Neuronal stem cell (in vitro differentiated cells): Measurements from ENCODE around the gene FMNL3.

Source experiments
- DNase-seq: peaks from one replicate; pipeline ENCODE4 v3.0.0-alpha.2; 2013; ENCODE audit warnings: low spot score
- H2AFZ ChIP-seq: one replicate; pipeline ENCODE4 v1.6.1; 2013; ENCODE audit warnings: mild to moderate bottlenecking, low read length, inconsistent platforms
- H2AK5ac ChIP-seq: 2 replicates; pipeline ENCODE4 v1.6.1; 2013; ENCODE audit warnings: low read depth, mild to moderate bottlenecking, inconsistent platforms, low read length, moderate library complexity, mixed read lengths
- H2BK120ac ChIP-seq: 2 replicates; pipeline ENCODE4 v1.6.1; 2013; ENCODE audit warnings: low read depth, mild to moderate bottlenecking, inconsistent platforms, low read length, moderate library complexity, mixed read lengths
- H2BK12ac ChIP-seq: one replicate; pipeline ENCODE4 v1.6.1; 2013; ENCODE audit warnings: low read length, inconsistent platforms
- H2BK15ac ChIP-seq: 2 replicates; pipeline ENCODE4 v1.6.1; 2013; ENCODE audit warnings: mild to moderate bottlenecking, low read length, inconsistent platforms, mixed read lengths
- H2BK5ac ChIP-seq: one replicate; pipeline ENCODE4 v1.6.1; 2013; ENCODE audit warnings: inconsistent platforms, mild to moderate bottlenecking, low read length, moderate library complexity
- H3K14ac ChIP-seq: one replicate; pipeline ENCODE4 v1.6.1; 2013; ENCODE audit warnings: low read length, inconsistent platforms
- H3K18ac ChIP-seq: 2 replicates; pipeline ENCODE4 v1.6.1; 2013; ENCODE audit warnings: low read length, inconsistent platforms
- H3K23ac ChIP-seq: 2 replicates; pipeline ENCODE4 v1.6.1; 2013; ENCODE audit warnings: low read depth, mild to moderate bottlenecking, mixed read lengths, low read length, inconsistent platforms; ENCODE audit not compliant: poor library complexity
- H3K27ac ChIP-seq: replicated peaks from 3 replicates; pipeline ENCODE4 v1.5.1; 2013; ENCODE audit warnings: low read length, inconsistent platforms
- H3K27me3 ChIP-seq, 3 experiments: 2 replicates each; pipeline ENCODE4 v1.6.1; 2013; ENCODE audit warnings: low read length in 3 of 3, mild to moderate bottlenecking in 2 of 3, inconsistent platforms in 1 of 3, low read depth in 1 of 3, mixed read lengths in 1 of 3, moderate library complexity in 1 of 3; ENCODE audit not compliant: control insufficient read depth in 3 of 3, insufficient read depth in 3 of 3
- H3K36me3 ChIP-seq, 2 donors: replicated peaks in 1 of 2; 2 replicates each; pipeline ENCODE4 v1.6.1; 2013; ENCODE audit warnings: low read length in 2 of 2; ENCODE audit not compliant: control insufficient read depth in 2 of 2, insufficient read depth in 2 of 2
- H3K4ac ChIP-seq: 2 replicates; pipeline ENCODE4 v1.6.1; 2013; ENCODE audit warnings: inconsistent platforms, mild to moderate bottlenecking, low read length, moderate library complexity
- H3K4me1 ChIP-seq, 2 donors: 1 replicate in 1 of 2; 2 replicates in 1 of 2; pipeline ENCODE4 v1.6.1; 2013; ENCODE audit warnings: low read length in 2 of 2, low read depth in 1 of 2; ENCODE audit not compliant: control insufficient read depth in 2 of 2, insufficient read depth in 1 of 2
- H3K4me2 ChIP-seq: one replicate; pipeline ENCODE4 v1.6.1; 2013; ENCODE audit warnings: mild to moderate bottlenecking, low read length, inconsistent platforms; ENCODE audit not compliant: insufficient read depth, poor library complexity, severe bottlenecking
- H3K4me3 ChIP-seq, 2 donors: 2 replicates each; pipeline ENCODE4 v1.5.1; 2013; ENCODE audit warnings: low read length in 2 of 2, mild to moderate bottlenecking in 2 of 2, inconsistent platforms in 1 of 2, moderate library complexity in 1 of 2
- H3K79me1 ChIP-seq: one replicate; pipeline ENCODE4 v1.6.1; 2013; ENCODE audit warnings: low read depth, mild to moderate bottlenecking, inconsistent platforms, low read length, moderate library complexity
- H3K9ac ChIP-seq: one replicate; pipeline ENCODE4 v1.6.1; 2013; ENCODE audit warnings: mild to moderate bottlenecking, low read depth, low read length, inconsistent platforms; ENCODE audit not compliant: poor library complexity
- H3K9me3 ChIP-seq, 2 donors: replicated peaks in 1 of 2; 2 replicates each; pipeline versions ENCODE3 to v1.6.1; 2013; ENCODE audit warnings: low read length in 2 of 2, mild to moderate bottlenecking in 2 of 2, inconsistent platforms in 1 of 2, low read depth in 1 of 2, mixed read lengths in 1 of 2, moderate library complexity in 1 of 2; ENCODE audit not compliant: control insufficient read depth in 2 of 2, insufficient read depth in 1 of 2
- H4K8ac ChIP-seq: one replicate; pipeline ENCODE4 v1.6.1; 2013; ENCODE audit warnings: low read depth, mild to moderate bottlenecking, inconsistent platforms, low read length, moderate library complexity
- H4K91ac ChIP-seq: one replicate; pipeline ENCODE4 v1.6.1; 2013; ENCODE audit warnings: low read length, low read depth, mild to moderate bottlenecking, inconsistent platforms; ENCODE audit not compliant: poor library complexity
- WGBS, 2 donors: extraction: QIAGEN DNeasy Blood & Tissue Kit; methylation state at CpG; one replicate each; pipeline ENCODE4 v1.1.7; 2013; ENCODE audit warnings: missing lambda C conversion rate in 2 of 2, mixed read lengths in 1 of 2; ENCODE audit not compliant: insufficient read length in 2 of 2, insufficient replicate concordance in 1 of 2; ENCODE audit errors: extremely low coverage in 2 of 2; 5-methylcytosine and 5-hydroxymethylcytosine counted together

FMNL3 gene

GRCh38 chr12:49667325-49668090, 39.7 kb downstream of the FMNL3 start:
- DNase-seq = no peak
- no peak overlapping the region for H3K9ac ChIP-seq
- no peak overlapping the region for H3K18ac ChIP-seq
- no peak overlapping the region for H4K8ac ChIP-seq
- no CpG with 5 or more reads among the region's 2 CpGs for WGBS, 2 donors
- H2BK120ac ChIP-seq = no peak overlapping the region
- H3K27ac ChIP-seq = no peak overlapping the region
- no peak overlapping the region for H2BK15ac ChIP-seq
- peaks cover 3 to 10% of the 10 kb centered on the region in 2 donors for H3K4me1 ChIP-seq
- H4K91ac ChIP-seq = no peak overlapping the region
- H3K4me2 ChIP-seq = no peak overlapping the region
- no peak overlapping the region for H3K14ac ChIP-seq
- no peak overlapping the region for H2AK5ac ChIP-seq
- no peaks in the 10 kb centered on the region for H3K27me3 ChIP-seq
- peaks cover 0 to 1% of the 10 kb centered on the region in 2 donors for H3K9me3 ChIP-seq
- no peak overlapping the region for H2BK12ac ChIP-seq
- no peak overlapping the region for H2AFZ ChIP-seq
- H3K23ac ChIP-seq = no peak overlapping the region
- no peak overlapping the region for H3K4ac ChIP-seq
- peaks cover 0 to 11% of the 10 kb centered on the region in 2 donors for H3K36me3 ChIP-seq
- H2BK5ac ChIP-seq = no peak overlapping the region
- H3K79me1 ChIP-seq = no peaks in the 10 kb centered on the region
- H3K4me3 ChIP-seq = no peak overlapping the region

DNA sequence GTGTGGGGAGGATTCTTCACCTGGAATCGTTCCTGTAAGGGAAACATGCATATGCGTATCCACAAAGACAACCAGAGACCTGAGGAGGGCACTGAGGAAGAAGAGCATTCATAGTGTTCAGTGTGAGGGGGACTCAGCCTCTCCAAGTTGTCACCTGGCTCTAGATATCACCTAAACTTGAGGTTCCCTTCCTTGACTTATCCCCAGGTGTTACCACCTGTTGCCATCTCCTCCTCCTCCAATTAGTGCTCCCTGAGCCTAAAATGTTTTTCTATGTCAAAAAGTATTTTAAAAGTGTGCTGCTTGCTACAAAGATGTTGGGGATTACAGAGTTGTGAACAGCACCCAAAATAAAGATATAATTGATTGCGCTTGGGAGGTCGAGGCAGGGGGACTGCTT, 41.0 kb downstream of the FMNL3 start:
- Histone ChIP-seq H3K14ac (no peak overlapping the region), H3K36me3 (peaks cover 0 to 24% of the 10 kb centered on the region in 2 donors)
- WGBS, 2 donors = no CpG with 5 or more reads among the region's 4 CpGs

DNA sequence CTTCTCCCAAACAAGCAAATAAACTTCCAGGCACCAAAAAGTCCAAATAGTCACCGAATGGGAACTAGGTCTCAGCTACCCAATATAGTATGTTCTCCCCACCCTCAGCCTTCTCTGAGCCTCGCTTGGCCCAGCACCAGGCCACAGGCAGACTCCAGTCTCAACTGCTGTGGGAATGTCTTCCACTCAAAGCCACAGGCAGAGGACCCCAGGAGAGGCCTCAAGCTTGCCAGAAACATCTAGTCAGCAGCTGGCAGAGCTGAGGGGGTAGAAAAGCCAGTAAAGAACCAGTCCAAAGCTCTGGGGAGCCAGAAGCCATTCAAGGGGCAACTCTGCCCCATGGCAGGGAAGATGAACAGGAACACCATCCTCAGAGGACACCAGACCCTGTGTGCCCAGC, 41.8 kb downstream of the FMNL3 start:
- H3K14ac ChIP-seq = no peak overlapping the region
- no peak overlapping the region for H2BK120ac ChIP-seq
- no peak overlapping the region for H2AK5ac ChIP-seq
- no peak overlapping the region for H3K9ac ChIP-seq
- no peaks in the 10 kb centered on the region for H3K27me3 ChIP-seq
- H4K91ac ChIP-seq = no peak overlapping the region
- no peak overlapping the region for H3K27ac ChIP-seq
- H3K4ac ChIP-seq = no peak overlapping the region
- H2AFZ ChIP-seq = no peak overlapping the region
- H2BK12ac ChIP-seq = no peak overlapping the region
- no peak overlapping the region for H3K23ac ChIP-seq
- H3K79me1 ChIP-seq = no peaks in the 10 kb centered on the region
- H4K8ac ChIP-seq = no peak overlapping the region
- H3K4me1 ChIP-seq = peaks cover 2 to 14% of the 10 kb centered on the region in 2 donors
- no peak for DNase-seq
- no peak overlapping the region for H3K18ac ChIP-seq
- H3K36me3 ChIP-seq = peaks cover 0 to 32% of the 10 kb centered on the region in 2 donors
- peaks cover 0 to 1% of the 10 kb centered on the region in 2 donors for H3K9me3 ChIP-seq
- H3K4me3 ChIP-seq = no peak overlapping the region
- H3K4me2 ChIP-seq = no peak overlapping the region
- H2BK5ac ChIP-seq = no peak overlapping the region
- H2BK15ac ChIP-seq = no peak overlapping the region
- WGBS, 2 donors = no CpG with 5 or more reads among the region's 2 CpGs

More for the DNA sequence above, 41.0 kb downstream of the FMNL3 start:
- Histone ChIP-seq H4K91ac (no peak overlapping the region), H3K4me3 (no peak overlapping the region), H3K4me2 (no peak overlapping the region), H2AK5ac (no peak overlapping the region), H2AFZ (no peak overlapping the region), H3K23ac (no peak overlapping the region), H3K27me3 (no peaks in the 10 kb centered on the region), H3K4ac (no peak overlapping the region), H3K9me3 (peaks cover 0 to 1% of the 10 kb centered on the region in 2 donors), H3K4me1 (peaks cover 2 to 14% of the 10 kb centered on the region in 2 donors), H2BK5ac (no peak overlapping the region), H3K18ac (no peak overlapping the region), H2BK12ac (no peak overlapping the region), H3K9ac (no peak overlapping the region), H3K27ac (no peak overlapping the region), H3K79me1 (no peaks in the 10 kb centered on the region), H4K8ac (no peak overlapping the region), H2BK15ac (no peak overlapping the region), H2BK120ac (no peak overlapping the region)
- no peak for DNase-seq

DNA sequence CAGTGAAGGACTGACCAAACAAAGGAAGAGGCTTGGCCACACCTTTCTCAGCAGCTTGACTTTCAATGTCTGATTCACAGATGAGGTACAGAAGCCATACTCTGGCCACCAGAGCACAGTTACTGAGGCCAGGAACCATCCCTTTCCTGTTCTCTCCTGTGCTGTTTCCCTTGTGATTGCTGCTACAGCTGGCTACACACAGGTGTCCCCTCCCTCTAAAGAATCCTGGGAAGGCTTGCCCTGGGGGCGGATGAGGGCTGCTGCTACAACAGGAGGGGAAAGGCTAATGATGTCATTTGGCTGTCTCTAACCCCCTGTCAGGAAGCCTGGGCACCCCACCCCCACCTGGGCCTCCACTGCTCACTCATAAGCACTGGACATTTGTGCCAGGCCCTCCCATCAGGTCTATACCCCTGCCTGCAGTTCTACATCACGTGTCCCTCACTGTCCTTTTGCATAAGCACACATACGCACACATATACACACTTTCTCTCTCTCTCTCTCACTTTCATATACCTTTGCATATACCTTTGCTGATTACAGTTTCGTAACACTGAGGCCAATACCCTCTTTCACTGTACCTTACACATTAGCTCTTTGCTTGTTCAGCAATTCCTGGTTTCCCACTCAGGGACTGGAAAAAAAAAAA, 42.5 kb downstream of the FMNL3 start:
- Histone ChIP-seq H3K4me1 (peaks cover 2 to 14% of the 10 kb centered on the region in 2 donors), H2BK15ac (no peak overlapping the region), H2BK5ac (no peak overlapping the region), H3K36me3 (peaks cover 2 to 37% of the 10 kb centered on the region in 2 donors), H3K4me3 (no peak overlapping the region), H3K23ac (no peak overlapping the region), H3K27ac (no peak overlapping the region), H2BK12ac (no peak overlapping the region), H3K79me1 (no peaks in the 10 kb centered on the region), H3K14ac (no peak overlapping the region), H3K4ac (no peak overlapping the region), H2BK120ac (no peak overlapping the region), H3K27me3 (no peaks in the 10 kb centered on the region), H3K9ac (no peak overlapping the region), H3K4me2 (no peak overlapping the region), H3K9me3 (peaks cover 0 to 1% of the 10 kb centered on the region in 2 donors), H4K8ac (no peak overlapping the region), H2AK5ac (no peak overlapping the region), H3K18ac (no peak overlapping the region), H2AFZ (no peak overlapping the region), H4K91ac (no peak overlapping the region)
- no peak for DNase-seq
- WGBS, 2 donors = no CpG with 5 or more reads among the region's 4 CpGs
